Measurements from ENCODE around the gene PKP1.

PKP1 gene

DNA sequence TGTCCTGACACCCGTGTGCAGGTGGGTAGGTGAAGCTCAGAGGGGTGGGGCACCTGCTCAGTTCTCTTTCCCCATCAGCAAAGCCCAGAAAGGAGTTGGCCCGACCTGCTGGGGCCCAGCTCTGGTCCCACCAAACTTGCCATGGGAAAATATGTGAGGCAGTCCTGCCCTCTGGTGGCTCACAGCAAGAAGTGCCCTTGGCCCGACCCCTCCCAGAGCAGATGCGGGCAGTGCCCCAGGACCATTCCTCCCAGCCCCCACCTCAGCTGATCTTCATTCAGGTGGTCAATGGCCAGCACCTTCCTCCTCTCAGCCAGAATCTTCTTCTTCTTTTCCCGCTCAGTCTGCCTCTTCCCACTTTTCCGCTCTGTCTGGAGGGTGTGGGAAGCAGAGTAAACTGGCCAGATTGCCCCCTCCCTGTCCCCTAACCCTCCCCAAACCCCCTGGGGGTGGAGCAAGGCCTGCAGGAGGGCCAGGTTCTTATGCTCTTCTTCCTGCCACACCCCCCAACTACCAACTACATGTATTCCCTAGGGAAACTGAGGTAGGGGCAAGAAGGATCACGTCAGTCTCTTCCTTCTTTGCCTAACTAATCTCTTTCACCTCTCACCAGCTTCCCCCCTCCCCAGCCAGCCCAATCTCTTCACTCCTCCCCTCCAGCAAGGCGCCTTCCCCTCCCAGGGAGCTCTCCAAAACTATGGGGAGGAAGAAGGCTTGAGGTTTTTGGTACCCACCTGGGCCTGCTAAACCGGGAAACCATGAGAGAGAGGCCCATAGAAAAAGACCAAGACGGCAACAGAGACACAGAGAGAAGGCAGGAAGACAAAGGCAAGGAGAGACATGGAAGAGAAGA is 78.6 kb downstream of the PKP1 start (continued):
- peak; percentile 84 for TF ChIP-seq ZNF654 (tag by site-specific recombination; IDR thresholded peaks at IDR 0.05; ENCODE audit: low read depth)

- Histone ChIP-seq H3K27ac (ENCODE audit: extremely low read depth, low read depth, low read length) (no peak overlapping the region), H3K4me3 (ENCODE audit: low read depth, low read length) (no peak overlapping the region), H3K4me1 (ENCODE audit: control insufficient read depth, insufficient read depth, low read length) (no peaks in the 10 kb centered on the region), H3K36me3 (ENCODE audit: control insufficient read depth in 2 of 2, insufficient read depth in 1 of 2, low read length in 2 of 2) (no peaks in the 10 kb centered on the region), H3K9me3 (ENCODE audit: control insufficient read depth, insufficient read depth, low read depth, low read length) (no peaks in the 10 kb centered on the region)
- CTCF ChIA-PET: interaction anchor here (0.6 to 8.3 kb wide), 17 partner anchors 9 to 741 kb away, joined by 3 to 145 read pairs (median 9); partner anchors contain the start of gene TNNT2
- TF ChIP-seq ZNF658 (tag by site-specific recombination; IDR thresholded peaks at IDR 0.05) (no peak), ZNF174 (tag by site-specific recombination; IDR thresholded peaks at IDR 0.05) (no peak), ZNF514 (tag by site-specific recombination; IDR thresholded peaks at IDR 0.05) (no peak), ZNF10 (tag by site-specific recombination; IDR thresholded peaks at IDR 0.05) (no peak), MZF1 (tag by site-specific recombination; IDR thresholded peaks at IDR 0.05; ENCODE audit: borderline replicate concordance) (no peak)
- POLR2A ChIA-PET: interaction anchor here (0.9 kb wide), 1 partner anchor 214 kb away, joined by 3 read pairs; no protein-coding TSS in a partner anchor
These were observed 79.6 kb downstream of the PKP1 start for GRCh38 chr1:201362906-201363305.

DNA sequence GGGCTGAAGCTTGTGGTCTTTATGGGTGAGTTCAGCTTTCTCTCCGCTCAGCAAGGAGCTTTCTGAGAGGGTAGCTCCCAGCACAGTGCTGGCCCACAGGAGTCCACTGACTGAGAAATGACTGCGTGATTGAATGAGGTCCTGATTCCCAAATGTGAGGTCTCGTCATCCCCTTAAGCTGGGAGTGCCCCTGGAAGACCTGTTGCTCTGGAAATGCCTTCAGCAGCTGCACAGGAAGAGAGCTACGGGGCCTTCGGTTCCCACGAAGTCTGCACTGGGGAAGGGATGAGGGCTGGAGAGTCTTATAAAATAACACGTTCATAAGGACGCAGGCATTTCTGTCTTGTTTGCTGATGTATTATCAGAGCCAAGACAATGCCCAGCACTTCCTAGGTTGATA is 80.2 kb downstream of the PKP1 start:
- TF ChIP-seq SCRT2 (tag by site-specific recombination; IDR thresholded peaks at IDR 0.05) (peak; percentile 87), ZNF140 (tag by site-specific recombination; IDR thresholded peaks at IDR 0.05) (no peak), KLF17 (tag by site-specific recombination; IDR thresholded peaks at IDR 0.05) (no peak)
- CTCF ChIA-PET: interaction anchor here (0.9 to 8.3 kb wide), 6 partner anchors 12 to 111 kb away, joined by 3 to 145 read pairs (median 12); partner anchors contain the start of gene TNNT2
- POLR2A ChIA-PET: interaction anchor here (0.9 kb wide), 1 partner anchor 215 kb away, joined by 3 read pairs; no protein-coding TSS in a partner anchor
- Histone ChIP-seq H3K9me3 (ENCODE audit: control insufficient read depth, insufficient read depth, low read depth, low read length) (no peaks in the 10 kb centered on the region), H3K4me1 (ENCODE audit: control insufficient read depth, insufficient read depth, low read length) (no peaks in the 10 kb centered on the region), H3K36me3 (ENCODE audit: control insufficient read depth in 2 of 2, insufficient read depth in 1 of 2, low read length in 2 of 2) (no peaks in the 10 kb centered on the region), H3K27ac (ENCODE audit: extremely low read depth, low read depth, low read length) (no peak overlapping the region), H3K4me3 (ENCODE audit: low read depth, low read length) (no peak overlapping the region)

GRCh38 chr1:201364808-201365105 is 81.5 kb downstream of the PKP1 start:
- Histone ChIP-seq H3K9me3 (ENCODE audit: control insufficient read depth, insufficient read depth, low read depth, low read length) (no peaks in the 10 kb centered on the region), H3K4me3 (ENCODE audit: low read depth, low read length) (no peak overlapping the region), H3K36me3 (ENCODE audit: control insufficient read depth in 2 of 2, insufficient read depth in 1 of 2, low read length in 2 of 2) (no peaks in the 10 kb centered on the region), H3K27ac (ENCODE audit: extremely low read depth, low read depth, low read length) (no peak overlapping the region), H3K4me1 (ENCODE audit: control insufficient read depth, insufficient read depth, low read length) (no peaks in the 10 kb centered on the region)
- ChIA-PET CTCF (interaction anchor here (0.8 to 8.3 kb wide), 4 partner anchors 8 to 112 kb away, joined by 3 to 145 read pairs (median 37); no protein-coding TSS in a partner anchor), POLR2A (interaction anchor here (0.6 kb wide), 1 partner anchor 618 kb away, joined by 4 read pairs; no protein-coding TSS in a partner anchor)
- TF ChIP-seq EGR2 (tag by site-specific recombination; IDR thresholded peaks at IDR 0.05; ENCODE audit: low read depth): peak; percentile 93
- TF ChIP-seq ZFHX2 (tag by site-specific recombination; conservative IDR thresholded peaks at IDR 0.05): peak; percentile 75
- no peak for TF ChIP-seq BCL11B (tag by site-specific recombination; IDR thresholded peaks at IDR 0.05; ENCODE audit: low read depth)

GRCh38 chr1:201365251-201365650 is 81.9 kb downstream of the PKP1 start:
- no peak for TF ChIP-seq ZBTB20 (tag by site-specific recombination; IDR thresholded peaks at IDR 0.05)
- TF ChIP-seq ZIC2 (tag by site-specific recombination; IDR thresholded peaks at IDR 0.05): no peak
- no peak for TF ChIP-seq SCRT1 (tag by site-specific recombination; IDR thresholded peaks at IDR 0.05; ENCODE audit: borderline replicate concordance)
- TF ChIP-seq HIC1 (tag by site-specific recombination; IDR thresholded peaks at IDR 0.05): no peak
- TF ChIP-seq MYNN (tag by site-specific recombination; IDR thresholded peaks at IDR 0.05; ENCODE audit: borderline replicate concordance): no peak
- H3K36me3 ChIP-seq (ENCODE audit: control insufficient read depth in 2 of 2, insufficient read depth in 1 of 2, low read length in 2 of 2): no peaks in the 10 kb centered on the region
- POLR2A ChIA-PET: no interaction called here
- CTCF ChIA-PET: interaction anchor here (0.8 to 8.3 kb wide), 6 partner anchors 8 to 113 kb away, joined by 3 to 145 read pairs (median 4); no protein-coding TSS in a partner anchor
- no peaks in the 10 kb centered on the region for H3K4me1 ChIP-seq (ENCODE audit: control insufficient read depth, insufficient read depth, low read length)
- H3K27ac ChIP-seq (ENCODE audit: extremely low read depth, low read depth, low read length): no peak overlapping the region
- no peaks in the 10 kb centered on the region for H3K9me3 ChIP-seq (ENCODE audit: control insufficient read depth, insufficient read depth, low read depth, low read length)
- H3K4me3 ChIP-seq (ENCODE audit: low read depth, low read length): no peak overlapping the region

All from HEK293 (cell line).